UCSD-AML1 (cell line): ENCODE results near the gene EIF4G3.
"Not testable (repeated sequence)": the region's sequence is repeated elsewhere in the genome, so short reads cannot be mapped to it uniquely, and the experiment has no call there.

Source experiments
- DNase-seq: peaks from one replicate; lab custom pipeline; 2025; ENCODE audit not compliant: unreplicated experiment; lab: John Stamatoyannopoulos, UW

The EIF4G3 gene

GRCh38 chr1:21176586-21177555, at the start of gene EIF4G3:
Gene EIF4G3, minus strand, starts transcription at chr1:21176897. Its CDS starts 174,155 bp downstream, at chr1:21002742.
- DNase-seq, result peak; percentile 97

GRCh38 chr1:21225065-21225464, 48.4 kb upstream of the EIF4G3 start:
- no peak for DNase-seq

- no peak for DNase-seq
Measured at GRCh38 chr1:21220815-21221214, 44.1 kb upstream of the EIF4G3 start.

- DNase-seq, result no peak
Measured at GRCh38 chr1:21219674-21220073, 43.0 kb upstream of the EIF4G3 start.

GRCh38 chr1:21217812-21218596, 41.3 kb upstream of the EIF4G3 start:
- DNase-seq, result peak; percentile 41

GRCh38 chr1:21216835-21217811, 40.4 kb upstream of the EIF4G3 start:
- DNase-seq, result peak; percentile 41

- DNase-seq, result no peak
Measured at GRCh38 chr1:21212126-21212525, 35.4 kb upstream of the EIF4G3 start.

GRCh38 chr1:21208137-21208700, 31.5 kb upstream of the EIF4G3 start:
- not testable (repeated sequence) for DNase-seq

GRCh38 chr1:21206117-21206516, 29.4 kb upstream of the EIF4G3 start:
- DNase-seq, result no peak

- no peak for DNase-seq
Measured at GRCh38 chr1:21205416-21205815, 28.7 kb upstream of the EIF4G3 start.

GRCh38 chr1:21201650-21202049, 25.0 kb upstream of the EIF4G3 start:
- DNase-seq, result no peak

- DNase-seq, result not testable (repeated sequence)
Measured at GRCh38 chr1:21201238-21201637, 24.5 kb upstream of the EIF4G3 start.

- no peak for DNase-seq
Measured at GRCh38 chr1:21200767-21201166, 24.1 kb upstream of the EIF4G3 start.

GRCh38 chr1:21198929-21199328, 22.2 kb upstream of the EIF4G3 start:
- DNase-seq, result no peak

- DNase-seq, result no peak
Measured at GRCh38 chr1:21192871-21193270, 16.2 kb upstream of the EIF4G3 start.

- no peak for DNase-seq
Measured at GRCh38 chr1:21192284-21192683, 15.6 kb upstream of the EIF4G3 start.

GRCh38 chr1:21190771-21191170, 14.1 kb upstream of the EIF4G3 start:
- not testable (repeated sequence) for DNase-seq

- DNase-seq, result no peak
Measured at GRCh38 chr1:21189906-21190500, 13.3 kb upstream of the EIF4G3 start.

- no peak for DNase-seq
Measured at GRCh38 chr1:21189421-21189820, 12.7 kb upstream of the EIF4G3 start.

GRCh38 chr1:21188235-21188634, 11.5 kb upstream of the EIF4G3 start:
- DNase-seq, result no peak
